M059J (cell line): ENCODE data around the gene MARF1. TPM values are rescaled to one million over a fixed set of nuclear protein-coding genes. Genes with fewer than 3 reads are reported as not detected.
"Not testable (repeated sequence)": the region's sequence is repeated elsewhere in the genome, so short reads cannot be mapped to it uniquely, and the experiment has no call there.

Source experiments
- DNase-seq: peaks from one replicate; pipeline ENCODE4 v3.0.0-alpha.2; 2012; ENCODE audit warnings: low read depth
- total RNA-seq: library from RNA; depleted of rRNA; stranded (reverse); fragments of >200 nt; shearing (Covaris generic); gene quantifications from 2 replicates; pipeline ENCODE4 v1.2.3, GENCODE V29; 2014

MARF1 gene
- total RNA-seq, 1 experiment from 2014 or later, result 13.8 TPM

- not testable (repeated sequence) for DNase-seq
These were observed 68.9 kb downstream of the MARF1 start for GRCh38 chr16:15573896-15574613.

DNA sequence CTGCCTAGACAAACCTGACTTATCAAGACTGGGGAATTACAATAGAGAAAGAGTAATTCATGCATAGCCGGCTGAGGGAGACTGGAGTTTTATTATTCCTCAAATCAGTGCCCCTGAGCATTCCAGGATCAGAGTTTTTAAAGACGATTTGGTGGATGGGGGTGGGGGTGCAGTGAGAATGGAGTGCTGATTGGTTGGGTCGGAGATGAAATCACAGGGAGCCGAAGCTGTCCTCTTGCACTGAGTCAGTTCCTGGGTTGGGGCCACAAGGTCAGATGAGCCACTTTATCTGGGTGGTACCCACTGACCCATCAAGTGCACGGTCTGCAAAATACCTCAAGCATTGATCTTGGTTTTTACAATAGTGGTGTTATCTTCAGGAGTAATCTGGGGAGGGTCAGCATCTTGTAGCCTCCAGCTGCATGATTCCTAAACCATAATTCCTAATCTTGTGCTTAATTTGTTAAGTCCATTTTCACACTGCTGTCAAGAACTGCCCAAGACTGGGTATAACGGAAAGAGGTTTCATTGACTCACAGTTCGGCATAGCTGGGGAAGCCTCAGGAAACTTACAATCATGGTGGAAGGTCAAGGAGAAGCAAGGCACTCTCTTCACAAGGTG, 69.6 kb downstream of the MARF1 start:
- no peak for DNase-seq

GRCh38 chr16:15572329-15573001, 70.5 kb downstream of the MARF1 start:
- no peak for DNase-seq

DNA sequence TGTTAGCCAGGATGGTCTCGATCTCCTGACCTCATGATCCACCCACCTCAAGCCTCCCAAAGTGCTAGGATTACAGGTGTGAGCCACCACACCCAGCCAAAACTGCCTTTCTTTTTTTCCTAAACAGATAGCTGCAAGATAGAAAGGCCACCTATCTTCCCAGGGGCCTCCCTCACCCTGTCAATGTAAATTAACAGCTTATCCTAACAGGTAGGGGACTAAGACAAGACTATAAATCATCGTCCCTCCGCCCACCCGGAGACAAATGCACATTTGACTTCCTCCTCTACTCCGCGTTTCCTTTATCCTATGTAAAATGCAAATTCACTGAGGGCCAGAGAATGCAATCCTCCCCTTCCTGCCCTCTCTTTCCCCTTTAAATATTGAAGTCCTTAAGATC, 71.4 kb downstream of the MARF1 start:
- DNase-seq, result no peak

DNA sequence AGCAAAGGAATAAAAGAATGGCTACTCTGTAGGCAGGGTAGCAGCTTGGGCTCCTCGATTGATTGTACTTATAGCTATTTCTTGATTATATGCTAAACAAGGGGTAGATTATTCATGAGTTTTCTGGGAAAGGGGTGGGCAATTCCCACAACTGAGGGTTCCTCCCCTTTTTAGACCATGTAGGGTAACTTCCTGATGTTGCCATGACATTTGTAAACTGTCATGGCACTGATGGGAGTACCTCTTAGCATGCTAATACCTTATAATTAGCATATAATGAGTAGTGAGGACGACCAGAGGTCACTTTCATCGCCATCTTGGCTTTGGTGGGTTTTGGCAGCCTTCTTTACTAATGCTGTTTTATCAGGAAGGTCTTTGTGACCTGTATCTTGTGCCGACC, 72.3 kb downstream of the MARF1 start:
- DNase-seq, result not testable (repeated sequence)

GRCh38 chr16:15567823-15568222, 75.1 kb downstream of the MARF1 start:
- no peak for DNase-seq

DNA sequence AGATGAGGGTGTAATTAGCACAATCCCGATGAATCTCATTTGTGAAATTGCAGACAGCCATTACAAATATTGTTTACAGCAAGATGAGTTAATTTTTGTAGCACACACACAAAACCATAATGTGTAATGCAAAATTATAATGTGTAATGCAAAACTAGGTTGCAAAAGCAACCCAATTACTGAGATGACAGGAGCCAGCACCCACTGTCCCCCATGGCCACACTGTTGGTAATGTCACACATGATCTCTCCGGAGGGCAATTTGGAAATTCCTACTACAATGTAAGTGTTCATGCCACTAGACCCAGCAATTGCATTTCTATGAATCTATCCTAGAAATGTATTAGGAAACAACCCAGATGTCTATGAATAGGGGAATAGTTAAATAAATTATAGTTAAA, 76.9 kb downstream of the MARF1 start:
- DNase-seq, result no peak

DNA sequence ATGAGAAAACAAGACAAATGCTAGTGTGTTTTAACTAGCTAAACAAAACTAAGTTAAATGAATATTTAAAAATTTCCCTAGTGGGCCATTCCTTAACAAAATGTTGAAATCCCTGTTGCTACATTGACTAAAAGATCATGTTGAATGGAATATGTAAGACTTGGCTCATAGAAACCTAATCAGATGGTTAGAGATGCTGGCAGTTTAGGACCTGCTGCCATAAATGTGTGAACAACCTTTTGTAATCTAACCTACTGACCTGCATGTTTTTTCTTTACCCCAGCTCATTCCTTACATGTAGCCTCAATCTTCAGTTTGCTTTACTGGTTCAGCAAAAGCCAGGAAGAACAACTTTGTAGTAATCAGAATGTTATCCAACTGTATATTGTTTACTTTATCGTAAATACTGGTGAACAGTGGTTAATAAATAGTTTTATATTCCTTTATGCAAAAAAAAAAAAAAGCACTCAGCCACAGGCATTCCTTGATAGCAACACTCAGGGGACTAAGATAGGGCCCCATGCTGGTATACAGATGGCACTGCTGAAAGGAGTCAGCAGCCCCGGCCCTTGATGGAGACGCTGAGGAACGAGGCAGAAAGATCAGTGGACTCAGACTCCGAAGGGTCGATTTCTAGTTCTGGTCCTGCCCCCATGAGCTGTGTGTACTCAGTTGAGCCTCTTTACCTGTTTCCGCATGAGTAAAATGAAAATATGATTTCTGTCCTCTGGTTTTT, 78.2 kb downstream of the MARF1 start:
- no peak for DNase-seq

GRCh38 chr16:15559176-15559575, 83.8 kb downstream of the MARF1 start:
- no peak for DNase-seq

DNA sequence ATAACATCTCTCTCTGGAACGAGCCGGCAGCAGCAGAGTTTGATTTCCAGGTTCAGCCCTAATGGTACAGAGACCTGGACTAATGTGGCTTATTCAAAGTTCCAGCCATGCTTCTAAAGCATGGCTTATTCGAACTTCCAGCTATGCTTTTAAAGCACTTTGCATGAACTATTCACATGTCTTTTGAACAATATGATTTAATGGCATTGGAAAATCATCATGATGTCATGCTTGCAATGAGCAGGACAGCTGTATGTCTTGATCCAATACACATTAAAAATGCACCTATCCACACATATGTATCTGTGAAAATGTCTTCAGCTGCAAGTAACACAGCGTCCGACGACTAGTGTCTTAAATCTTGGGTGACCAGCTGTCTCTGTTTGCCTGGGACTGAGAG, 85.7 kb downstream of the MARF1 start:
- DNase-seq, result no peak

DNA sequence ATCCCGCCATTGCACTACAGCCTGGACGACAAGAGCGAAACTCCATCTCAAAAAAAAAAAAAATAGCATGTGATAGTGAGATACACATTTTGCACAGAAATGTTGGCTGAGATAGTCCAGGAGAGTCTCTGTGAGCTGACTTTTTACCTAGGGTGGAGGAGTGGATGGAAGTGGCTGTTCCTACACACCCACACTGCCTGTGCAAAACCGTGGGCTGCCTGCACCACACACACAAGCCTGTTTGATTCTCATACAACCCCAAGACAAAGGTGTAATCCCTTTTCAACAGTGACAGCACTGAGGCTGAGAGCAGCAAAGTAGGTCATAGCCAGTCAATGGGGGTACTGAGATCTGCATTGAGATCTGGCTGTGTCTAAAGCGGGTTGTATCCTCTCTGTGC, 86.8 kb downstream of the MARF1 start:
- DNase-seq, result no peak

GRCh38 chr16:15553313-15554088, 89.5 kb downstream of the MARF1 start:
- DNase-seq, result no peak

DNA sequence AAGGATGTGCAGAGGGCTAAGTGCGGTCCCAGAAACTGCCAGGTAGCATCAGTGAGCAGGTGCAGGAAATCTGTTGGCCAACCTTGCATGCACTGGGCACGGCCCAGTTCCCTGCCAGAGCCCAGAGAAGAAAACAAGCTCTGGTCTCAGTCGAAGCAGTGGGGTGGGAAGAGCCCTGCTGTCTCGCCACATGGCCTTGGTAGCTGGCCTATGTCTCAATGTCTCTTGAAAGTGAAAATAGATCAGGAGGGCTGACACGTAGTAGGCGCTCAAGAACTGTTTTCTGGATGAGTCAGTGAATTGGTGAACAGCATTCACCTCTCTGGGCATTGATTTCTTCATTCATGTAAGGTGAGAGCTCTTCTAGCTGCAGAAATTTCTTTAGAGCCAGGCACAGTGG, 90.4 kb downstream of the MARF1 start:
- DNase-seq, result no peak

- DNase-seq, result peak; percentile 15
These were observed 94.5 kb downstream of the MARF1 start for GRCh38 chr16:15548482-15548891.

DNA sequence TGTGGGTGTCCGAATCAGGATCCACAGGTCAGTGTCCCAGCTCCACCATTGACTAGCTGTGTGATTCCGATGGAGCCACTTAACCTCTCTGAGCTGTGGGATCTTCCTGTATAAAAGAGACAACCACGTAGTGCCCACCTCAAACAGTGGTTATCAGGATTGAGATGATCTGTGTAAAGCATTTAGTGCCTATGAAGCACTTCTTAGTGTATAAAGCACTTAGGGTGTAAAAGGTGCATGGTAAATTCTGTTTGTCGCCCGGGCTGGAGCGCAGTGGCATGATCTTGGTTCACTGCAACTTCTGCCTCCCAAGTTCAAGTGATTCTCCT, 95.2 kb downstream of the MARF1 start:
- DNase-seq, result no peak

GRCh38 chr16:15547072-15547767, 95.7 kb downstream of the MARF1 start:
- not testable (repeated sequence) for DNase-seq

DNA sequence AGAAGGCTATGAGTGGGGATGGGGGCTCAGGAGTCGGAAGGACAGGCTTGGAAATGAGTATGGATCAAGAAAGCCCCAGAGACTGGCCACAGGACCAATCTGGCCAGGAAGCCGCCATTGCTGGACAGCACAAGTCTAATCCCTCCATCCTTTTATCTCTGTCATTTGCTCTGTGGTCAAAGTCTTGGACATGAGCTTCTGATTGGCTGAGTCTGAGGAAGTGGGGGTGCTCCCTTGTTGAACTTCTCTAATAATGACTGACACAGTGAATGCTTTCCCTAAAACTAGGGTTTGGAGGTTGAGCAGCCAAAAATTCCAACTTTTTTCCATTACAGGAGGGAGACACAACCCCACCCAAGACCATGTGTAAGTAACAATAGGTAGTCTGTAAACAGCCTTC, 97.4 kb downstream of the MARF1 start:
- no peak for DNase-seq

GRCh38 chr16:15544405-15544804, 98.5 kb downstream of the MARF1 start:
- no peak for DNase-seq
